Fibroblast of mammary gland (primary cell): Measurements from ENCODE around the gene GUCY2F.

Source experiments
- DNase-seq: peaks from one replicate; pipeline ENCODE4 v3.0.0-alpha.2; 2010; ENCODE audit warnings: low read depth
- H3K4me3 ChIP-seq: 2 replicates; pipeline ENCODE4 v1.5.1; 2011; ENCODE audit warnings: low read depth, mild to moderate bottlenecking, low read length, moderate library complexity; ENCODE audit not compliant: control insufficient read depth
- TF ChIP-seq, protein P1 (sequence below): conservative IDR thresholded peaks from 2 replicates; pipeline ENCODE4 v1.5.1; 2011; ENCODE audit warnings: low read depth, low read length, inconsistent platforms; ENCODE audit not compliant: control insufficient read depth, insufficient read depth

Gene GUCY2F

DNA sequence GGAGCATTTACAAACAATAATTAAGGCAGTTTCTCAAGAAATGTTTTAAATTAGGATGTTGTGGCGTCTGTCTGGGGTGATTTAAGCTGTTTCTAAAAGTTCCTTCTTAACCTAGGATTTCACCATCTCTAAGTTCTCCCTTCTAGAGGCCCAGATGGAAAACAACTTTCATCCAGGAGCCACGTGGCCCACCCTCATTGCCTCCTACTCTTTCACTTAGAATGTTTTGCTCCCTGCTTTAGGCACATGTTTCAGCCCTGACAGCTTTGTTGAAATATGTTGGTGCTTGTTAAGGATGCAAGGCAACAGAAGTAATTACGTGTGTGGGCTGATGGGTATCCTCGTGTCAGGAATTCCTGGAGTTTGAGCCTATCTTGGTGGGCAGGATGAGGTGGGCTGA, 131.3 kb downstream of the GUCY2F start:
- TF ChIP-seq, protein P1, sequence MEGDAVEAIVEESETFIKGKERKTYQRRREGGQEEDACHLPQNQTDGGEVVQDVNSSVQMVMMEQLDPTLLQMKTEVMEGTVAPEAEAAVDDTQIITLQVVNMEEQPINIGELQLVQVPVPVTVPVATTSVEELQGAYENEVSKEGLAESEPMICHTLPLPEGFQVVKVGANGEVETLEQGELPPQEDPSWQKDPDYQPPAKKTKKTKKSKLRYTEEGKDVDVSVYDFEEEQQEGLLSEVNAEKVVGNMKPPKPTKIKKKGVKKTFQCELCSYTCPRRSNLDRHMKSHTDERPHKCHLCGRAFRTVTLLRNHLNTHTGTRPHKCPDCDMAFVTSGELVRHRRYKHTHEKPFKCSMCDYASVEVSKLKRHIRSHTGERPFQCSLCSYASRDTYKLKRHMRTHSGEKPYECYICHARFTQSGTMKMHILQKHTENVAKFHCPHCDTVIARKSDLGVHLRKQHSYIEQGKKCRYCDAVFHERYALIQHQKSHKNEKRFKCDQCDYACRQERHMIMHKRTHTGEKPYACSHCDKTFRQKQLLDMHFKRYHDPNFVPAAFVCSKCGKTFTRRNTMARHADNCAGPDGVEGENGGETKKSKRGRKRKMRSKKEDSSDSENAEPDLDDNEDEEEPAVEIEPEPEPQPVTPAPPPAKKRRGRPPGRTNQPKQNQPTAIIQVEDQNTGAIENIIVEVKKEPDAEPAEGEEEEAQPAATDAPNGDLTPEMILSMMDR, result no peak
- H3K4me3 ChIP-seq, result no peak overlapping the region
- no peak for DNase-seq

DNA sequence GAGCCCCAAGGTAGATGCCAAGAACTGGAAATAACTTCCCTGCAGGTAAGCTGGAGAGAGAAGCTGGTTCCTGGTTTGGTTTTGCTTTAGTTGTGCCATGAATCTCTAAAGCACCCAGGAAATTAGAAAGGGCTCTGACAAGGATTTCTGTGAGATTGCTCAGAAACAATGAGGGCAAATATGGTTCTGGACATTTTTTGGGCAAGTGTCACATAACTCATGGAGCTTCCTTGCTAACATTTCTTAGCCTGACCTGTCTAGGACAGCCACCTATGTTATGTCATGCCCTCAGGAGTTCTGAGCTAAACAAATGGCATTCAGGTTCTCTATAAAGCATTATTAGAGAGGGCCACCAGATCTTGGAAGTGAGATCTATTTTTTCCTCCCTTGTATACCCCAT, 131.8 kb downstream of the GUCY2F start:
- no peak overlapping the region for H3K4me3 ChIP-seq
- no peak for DNase-seq
- TF ChIP-seq, protein P1, result no peak

DNA sequence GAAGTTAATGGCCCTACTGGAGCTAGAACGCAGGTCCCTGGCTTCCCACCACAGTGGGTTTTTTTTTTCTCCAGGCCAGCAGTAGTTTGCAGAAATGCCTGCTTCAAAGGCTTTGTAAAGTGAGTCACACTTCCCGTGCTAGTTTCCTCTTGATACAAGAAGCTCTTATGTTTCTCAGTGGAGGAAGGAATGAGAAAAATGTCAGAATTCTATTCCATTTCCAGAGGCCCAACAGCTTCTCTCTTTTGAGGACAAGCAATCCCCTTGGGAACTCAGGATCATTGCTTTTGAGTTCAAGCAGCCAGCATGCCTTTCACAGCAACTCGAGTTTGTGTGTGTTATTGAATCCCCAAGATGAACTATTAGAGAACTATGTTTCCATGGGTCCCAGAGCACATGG, 134.3 kb downstream of the GUCY2F start:
- peak; percentile 39 for DNase-seq
- no peak overlapping the region for H3K4me3 ChIP-seq
- TF ChIP-seq, protein P1, result no peak

DNA sequence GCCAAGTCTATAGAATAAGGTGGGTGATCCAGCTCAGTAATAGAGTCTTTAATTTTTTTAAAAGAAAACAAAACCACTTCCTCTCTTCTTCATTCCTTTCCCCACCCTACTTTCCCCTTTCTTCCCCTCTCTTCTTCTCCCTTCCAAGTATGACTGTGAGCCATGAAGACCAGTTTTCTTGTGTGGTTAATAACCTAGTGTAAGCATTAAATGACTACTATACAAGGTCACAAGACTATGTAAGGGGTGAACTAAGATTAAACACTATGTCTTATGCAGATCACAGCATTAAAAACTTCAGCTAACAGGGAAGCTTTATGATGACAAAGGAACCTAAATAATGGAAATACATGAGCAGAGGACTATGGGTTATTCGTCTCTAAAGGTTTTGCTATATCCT, 135.4 kb downstream of the GUCY2F start:
- H3K4me3 ChIP-seq, result no peak overlapping the region
- TF ChIP-seq, protein P1, result no peak
- no peak for DNase-seq

DNA sequence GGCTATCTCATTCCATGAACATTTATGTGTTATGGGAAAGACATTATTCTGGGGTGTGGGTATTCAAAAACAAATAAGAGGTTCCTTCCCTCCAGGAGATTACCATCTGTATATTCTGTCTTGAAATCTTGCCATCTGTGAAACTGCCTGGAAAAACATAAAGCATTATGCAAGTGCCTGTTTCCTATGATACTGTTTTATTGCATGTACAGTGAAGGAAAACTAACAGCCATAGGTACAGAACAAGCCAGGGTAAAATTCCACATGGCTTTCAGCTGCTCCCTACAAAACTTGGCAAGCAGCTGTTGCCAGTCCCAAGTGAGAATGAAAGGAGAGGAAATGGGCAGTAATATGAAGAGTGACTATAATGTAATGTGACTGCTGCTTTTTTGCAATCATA, 136.0 kb downstream of the GUCY2F start:
- no peak overlapping the region for H3K4me3 ChIP-seq
- no peak for DNase-seq
- TF ChIP-seq, protein P1, result no peak

DNA sequence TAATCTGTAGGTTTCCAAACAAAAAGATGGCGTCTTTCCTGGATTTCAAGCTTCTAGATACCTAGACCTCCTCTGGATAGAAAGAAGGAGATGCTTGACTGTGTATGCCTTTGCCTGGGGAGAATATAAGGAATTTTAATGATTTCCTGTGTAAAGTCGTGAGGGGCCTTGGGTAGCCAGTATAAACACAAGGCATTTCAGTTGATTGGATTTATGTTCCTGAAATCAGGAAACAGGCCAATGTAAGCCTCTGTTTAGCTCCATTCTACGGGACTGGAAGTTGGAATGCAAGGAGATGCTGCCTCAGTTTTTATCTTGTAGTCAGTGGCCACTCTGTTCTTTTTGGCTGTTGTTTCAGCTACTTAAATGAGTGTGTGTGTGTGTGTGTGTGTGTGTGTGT, 137.2 kb downstream of the GUCY2F start:
- H3K4me3 ChIP-seq, result no peak overlapping the region
- no peak for DNase-seq
- TF ChIP-seq, protein P1, result no peak

DNA sequence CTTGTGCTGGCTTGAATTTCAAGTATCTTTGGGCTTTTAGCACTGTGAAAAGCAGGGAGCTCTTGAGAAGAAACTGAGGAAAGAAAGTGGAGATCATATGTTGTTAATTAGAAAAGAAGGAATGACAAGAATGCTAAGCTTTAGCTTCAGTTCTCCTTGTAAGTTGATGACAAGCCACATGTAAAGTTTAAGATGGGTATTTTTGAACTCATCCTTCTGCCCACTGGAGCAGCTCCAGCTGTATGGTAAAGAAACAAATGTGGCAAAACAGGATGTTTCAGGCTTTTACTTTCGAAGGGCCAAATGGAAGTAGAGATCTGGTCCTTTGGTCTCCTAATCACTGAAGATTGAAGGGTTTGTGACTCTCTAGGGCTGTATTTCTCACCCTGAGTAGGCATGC, 137.8 kb downstream of the GUCY2F start:
- no peak for DNase-seq

More for the DNA sequence above, 137.8 kb downstream of the GUCY2F start:
- TF ChIP-seq, protein P1, result no peak
- no peak overlapping the region for H3K4me3 ChIP-seq
